HG03108 (cell line): Measurements from ENCODE around the gene IFITM2.
"Not testable (repeated sequence)": the region's sequence is repeated elsewhere in the genome, so short reads cannot be mapped to it uniquely, and the experiment has no call there.

ENCODE experiments used
- ATAC-seq: cut with Tn5 transposase; IDR thresholded peaks from one replicate; pipeline ENCODE4 v1.9.1; 2021; ENCODE audit warnings: moderate library complexity; ENCODE audit not compliant: unreplicated experiment

Gene IFITM2

DNA sequence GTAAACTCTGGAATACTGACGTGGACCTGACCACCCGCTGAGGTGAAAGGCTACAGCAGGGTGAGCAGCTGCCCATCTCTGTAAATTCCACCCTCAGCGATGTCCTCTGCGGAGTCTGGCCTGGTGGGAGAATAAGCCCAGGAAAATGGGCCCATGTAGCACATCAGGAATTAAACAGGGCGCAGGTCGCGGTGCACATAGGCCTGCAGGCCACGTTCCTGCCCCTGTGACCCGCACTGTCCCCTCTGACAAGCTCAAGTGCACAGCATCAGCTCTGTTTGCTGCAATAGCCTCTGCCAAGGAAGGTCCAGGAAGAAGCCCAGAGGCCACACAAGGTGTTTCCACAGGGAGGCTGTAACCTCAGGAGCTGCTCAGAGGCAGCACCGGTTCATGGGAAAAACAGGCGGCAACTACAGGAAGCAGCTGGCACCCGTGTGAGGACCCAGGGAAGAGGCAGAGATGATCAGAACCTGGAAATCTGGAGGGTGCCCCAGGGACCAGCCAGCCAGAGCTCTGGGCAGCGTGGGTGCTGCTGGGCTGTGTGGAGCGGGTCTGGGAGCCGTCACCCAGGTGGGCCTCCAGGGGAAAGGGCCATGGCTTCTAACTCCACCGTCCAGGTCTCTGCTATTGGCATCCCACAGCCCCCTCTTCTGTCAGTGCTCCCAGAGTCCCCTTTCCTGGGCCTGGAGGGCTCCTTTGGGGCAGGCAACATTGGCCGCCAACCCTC is 808 bp upstream of the IFITM2 start:
- no peak for ATAC-seq

DNA sequence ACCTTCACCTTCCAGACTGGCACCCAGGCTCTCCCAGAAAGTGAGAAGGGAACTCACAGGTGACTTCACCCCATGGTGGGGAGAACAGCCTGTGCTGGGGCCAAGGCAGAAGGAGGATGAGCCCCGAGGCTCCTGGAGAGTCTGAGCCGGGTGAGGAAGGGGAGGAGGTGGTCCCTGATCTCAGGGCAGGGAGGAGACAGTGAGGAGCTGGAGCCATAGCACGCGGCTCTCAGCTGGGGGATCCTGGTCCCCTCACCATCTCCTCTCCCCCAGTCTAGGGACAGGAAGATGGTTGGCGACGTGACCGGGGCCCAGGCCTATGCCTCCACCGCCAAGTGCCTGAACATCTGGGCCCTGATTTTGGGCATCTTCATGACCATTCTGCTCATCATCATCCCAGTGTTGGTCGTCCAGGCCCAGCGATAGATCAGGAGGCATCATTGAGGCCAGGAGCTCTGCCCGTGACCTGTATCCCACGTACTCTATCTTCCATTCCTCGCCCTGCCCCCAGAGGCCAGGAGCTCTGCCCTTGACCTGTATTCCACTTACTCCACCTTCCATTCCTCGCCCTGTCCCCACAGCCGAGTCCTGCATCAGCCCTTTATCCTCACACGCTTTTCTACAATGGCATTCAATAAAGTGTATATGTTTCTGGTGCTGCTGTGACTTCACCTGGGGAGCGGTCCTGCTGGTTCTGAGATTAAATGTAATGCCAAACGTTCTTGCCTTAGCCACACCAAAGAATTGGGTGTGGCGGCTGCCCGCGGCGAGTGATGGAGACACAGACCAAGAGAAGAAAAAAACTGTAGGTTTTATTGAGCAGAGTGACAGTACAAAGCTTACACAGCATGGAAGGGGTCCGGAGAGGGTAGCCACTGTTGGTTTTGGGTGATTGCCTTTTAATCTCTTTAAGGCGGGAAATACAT is 1.4 kb downstream of the IFITM2 start:
- ATAC-seq: not testable (repeated sequence)

DNA sequence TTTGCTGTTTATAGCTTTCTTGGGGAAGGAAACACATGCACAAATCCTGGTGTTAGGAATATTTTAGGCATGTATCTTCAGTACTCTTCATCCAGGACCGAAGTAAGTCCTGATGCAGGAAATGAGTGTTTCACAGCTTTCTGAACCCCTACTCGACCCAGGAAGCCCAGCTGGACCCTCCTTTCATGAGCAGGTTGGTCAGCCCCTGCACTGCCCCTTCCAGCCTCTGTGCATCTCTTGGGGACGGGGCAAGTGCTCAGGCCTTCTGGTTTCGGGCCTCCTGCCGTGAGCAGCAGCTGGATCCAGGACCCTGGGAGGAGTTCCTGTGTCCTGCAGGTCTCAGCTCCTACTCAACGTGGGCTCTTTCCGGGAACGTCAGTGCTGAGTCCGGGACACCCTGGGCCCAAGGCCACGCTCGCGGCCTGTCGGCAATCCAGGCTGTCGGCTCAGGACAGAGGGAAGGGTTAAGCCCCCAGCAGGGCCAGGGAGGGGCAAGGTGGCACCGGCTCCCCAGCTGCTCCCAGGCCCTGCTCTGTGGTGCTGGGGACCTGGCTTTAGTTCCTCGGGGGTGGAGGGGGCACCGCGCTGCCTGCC is 2.5 kb downstream of the IFITM2 start:
- ATAC-seq: not testable (repeated sequence)

DNA sequence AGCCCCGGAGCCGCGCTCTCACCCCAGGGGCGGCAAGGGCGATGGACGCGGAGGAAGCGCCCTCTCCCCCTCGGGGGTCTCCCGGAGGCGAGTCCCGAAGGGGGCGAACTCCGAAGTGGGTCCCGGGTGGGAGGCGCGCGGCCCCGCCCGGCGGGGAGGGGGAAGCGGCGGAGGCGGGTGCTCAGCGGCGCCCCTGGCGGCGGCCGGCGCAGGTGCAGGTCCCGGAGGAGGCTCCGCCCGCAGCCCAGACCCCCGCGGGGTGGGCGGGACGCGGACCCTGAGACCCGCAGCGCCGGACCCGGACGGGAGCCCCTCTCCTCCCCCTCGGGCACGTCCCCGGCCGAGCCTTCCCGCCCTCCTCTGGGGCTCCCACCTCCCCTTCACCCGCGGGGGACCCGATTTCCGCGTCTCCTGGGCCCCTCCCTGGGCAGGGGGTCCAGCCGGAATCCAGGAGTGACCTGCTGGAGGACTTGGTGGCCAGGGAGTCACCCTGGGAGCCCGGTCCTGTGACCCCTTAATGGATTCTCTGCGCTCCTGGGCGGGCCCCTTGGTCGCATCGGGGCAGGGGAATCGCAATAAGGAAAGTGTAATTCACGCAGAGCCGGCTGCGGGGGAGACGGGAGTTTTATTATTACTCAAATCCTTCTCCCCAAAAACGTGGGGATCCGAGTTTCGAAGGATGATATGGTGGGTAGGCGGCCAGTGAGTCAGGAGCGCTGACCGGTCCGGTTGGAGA is 3.6 kb downstream of the IFITM2 start:
- peak; percentile 27 for ATAC-seq

DNA sequence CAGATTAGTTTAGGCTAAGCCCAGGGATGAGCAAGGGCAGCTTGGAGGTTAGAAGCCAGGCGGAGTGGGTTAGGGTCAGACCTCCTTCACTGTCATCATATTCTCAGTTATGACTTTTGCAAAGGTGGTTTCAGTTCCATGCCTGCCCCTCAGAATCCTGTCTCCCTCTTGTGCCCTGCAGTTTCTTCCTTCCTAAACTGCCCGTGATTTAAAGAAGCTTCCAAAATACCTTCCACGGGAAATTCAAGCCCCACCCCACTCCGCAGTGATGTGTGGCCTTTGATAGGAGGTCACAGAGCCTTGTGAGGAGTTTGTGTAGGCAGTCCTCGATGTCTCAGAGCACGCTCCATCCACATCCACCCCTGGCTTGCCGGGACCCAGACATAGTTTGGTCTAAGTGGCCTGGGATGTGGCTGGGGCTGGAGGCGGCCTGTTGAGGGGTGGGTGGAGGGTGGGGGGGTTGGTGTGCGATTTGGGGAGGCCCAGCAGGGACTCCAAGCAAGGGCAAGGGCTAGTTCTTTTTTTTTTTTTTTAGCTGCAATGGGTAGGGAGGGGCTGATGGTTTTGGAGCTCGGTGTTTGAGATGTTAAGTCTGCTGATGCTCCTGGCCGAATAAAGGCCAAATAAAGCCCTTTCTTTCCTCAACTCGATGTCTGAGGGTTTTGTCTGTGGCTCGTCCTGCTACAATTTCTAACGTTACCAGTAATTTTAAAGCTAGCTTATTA is 4.6 kb downstream of the IFITM2 start:
- ATAC-seq: no peak

DNA sequence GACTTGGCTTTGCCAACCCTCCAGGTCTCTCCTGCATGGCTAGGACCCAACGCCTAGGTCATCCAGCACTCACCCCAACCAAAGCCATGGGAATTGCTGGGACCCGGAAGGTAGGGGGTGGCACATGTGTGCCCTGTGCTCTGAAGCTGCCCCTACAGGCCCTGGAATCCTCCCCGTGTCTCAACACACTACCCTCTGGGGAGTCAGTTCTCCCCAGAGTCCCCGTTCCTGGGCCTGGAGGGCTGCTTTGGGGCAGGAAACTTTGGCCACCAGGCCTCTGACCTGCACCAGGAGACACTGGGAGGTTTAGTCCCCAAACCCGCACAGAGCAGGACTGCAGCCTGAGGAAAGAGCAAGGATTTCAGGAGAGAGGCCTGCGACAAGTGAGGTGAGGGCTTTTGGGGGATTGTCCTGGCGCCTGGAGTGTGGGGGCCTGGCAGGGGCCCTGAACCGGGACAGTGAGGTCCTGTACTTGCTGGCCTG is 5.7 kb downstream of the IFITM2 start:
- ATAC-seq: no peak

DNA sequence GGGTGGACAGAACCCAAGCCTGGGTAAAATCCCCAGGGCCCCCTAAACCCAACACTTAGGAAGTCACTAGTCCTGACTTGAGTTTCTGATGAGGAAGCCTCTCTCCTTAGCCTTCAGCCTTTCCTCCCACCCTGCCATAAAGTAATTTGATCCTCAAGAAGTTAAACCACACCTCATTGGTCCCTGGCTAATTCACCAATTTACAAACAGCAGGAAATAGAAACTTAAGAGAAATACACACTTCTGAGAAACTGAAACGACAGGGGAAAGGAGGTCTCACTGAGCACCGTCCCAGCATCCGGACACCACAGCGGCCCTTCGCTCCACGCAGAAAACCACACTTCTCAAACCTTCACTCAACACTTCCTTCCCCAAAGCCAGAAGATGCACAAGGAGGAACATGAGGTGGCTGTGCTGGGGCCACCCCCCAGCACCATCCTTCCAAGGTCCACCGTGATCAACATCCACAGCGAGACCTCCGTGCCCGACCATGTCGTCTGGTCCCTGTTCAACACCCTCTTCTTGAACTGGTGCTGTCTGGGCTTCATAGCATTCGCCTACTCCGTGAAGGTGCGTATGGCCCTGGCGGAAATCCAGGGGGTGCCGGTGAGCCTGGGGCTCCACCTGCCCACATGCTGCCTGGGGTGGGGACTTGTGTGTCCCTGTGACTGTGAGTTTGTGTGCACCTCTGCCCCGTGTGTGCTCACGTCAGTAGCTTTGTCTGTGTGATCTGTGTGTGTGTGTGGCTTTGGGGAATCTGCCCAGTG is 6.4 kb downstream of the IFITM2 start, which contains the start of gene IFITM1:
Gene IFITM1 (plus strand): TSS at position 254 of the 767 bp plus-strand sequence. CDS start 131 bp downstream, at position 385.
- peak; percentile 27 for ATAC-seq

DNA sequence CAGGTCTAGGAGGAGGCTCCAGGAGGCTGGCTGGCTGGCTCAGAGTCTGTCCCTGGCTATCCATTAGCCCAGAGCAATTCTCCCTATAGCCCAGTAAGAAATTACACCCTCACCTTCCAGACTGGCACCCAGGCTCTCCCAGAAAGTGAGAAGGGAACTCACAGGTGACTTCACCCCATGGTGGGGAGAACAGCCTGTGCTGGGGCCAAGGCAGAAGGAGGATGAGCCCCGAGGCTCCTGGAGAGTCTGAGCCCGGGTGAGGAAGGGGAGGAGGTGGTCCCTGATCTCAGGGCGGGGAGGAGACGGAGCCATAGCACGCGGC is 6.9 kb downstream of the IFITM2 start:
- not testable (repeated sequence) for ATAC-seq

DNA sequence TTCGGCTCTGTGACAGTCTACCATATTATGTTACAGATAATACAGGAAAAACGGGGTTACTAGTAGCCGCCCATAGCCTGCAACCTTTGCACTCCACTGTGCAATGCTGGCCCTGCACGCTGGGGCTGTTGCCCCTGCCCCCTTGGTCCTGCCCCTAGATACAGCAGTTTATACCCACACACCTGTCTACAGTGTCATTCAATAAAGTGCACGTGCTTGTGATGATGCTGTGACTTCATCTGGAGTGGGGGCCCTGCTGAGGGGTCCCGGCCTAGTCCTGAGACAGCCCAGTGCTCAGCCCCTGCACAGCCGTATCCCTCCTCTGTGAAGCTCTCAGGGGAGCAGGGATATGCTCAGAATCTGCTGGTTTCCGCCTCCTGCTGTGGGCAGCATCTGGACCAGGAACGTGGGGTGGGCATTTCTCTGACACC is 7.5 kb downstream of the IFITM2 start:
- ATAC-seq: no peak

DNA sequence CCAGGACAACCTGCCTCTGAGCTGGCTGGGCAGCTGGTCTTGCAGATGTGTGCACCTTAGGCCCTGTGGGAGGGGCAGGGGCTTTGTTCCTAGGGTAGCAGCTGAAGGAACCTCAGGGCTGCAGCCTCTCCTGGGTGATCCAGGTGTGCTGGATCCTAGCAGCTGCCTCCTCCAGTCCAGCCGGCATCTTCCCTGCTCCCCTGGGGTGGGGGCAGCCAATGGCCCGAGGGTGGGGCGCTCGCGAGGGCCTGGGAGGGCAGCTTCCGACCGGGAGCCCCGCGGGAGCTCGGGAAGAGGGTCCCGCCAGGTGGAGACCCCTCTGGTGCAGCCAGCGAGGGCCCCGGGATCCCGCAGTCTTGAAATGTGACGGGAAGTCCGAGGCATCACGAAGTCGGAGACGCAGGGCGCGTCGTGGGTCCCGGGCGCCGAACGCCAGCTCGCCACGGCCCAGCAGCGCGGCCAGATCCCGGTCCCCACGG is 7.9 kb downstream of the IFITM2 start:
- no peak for ATAC-seq

DNA sequence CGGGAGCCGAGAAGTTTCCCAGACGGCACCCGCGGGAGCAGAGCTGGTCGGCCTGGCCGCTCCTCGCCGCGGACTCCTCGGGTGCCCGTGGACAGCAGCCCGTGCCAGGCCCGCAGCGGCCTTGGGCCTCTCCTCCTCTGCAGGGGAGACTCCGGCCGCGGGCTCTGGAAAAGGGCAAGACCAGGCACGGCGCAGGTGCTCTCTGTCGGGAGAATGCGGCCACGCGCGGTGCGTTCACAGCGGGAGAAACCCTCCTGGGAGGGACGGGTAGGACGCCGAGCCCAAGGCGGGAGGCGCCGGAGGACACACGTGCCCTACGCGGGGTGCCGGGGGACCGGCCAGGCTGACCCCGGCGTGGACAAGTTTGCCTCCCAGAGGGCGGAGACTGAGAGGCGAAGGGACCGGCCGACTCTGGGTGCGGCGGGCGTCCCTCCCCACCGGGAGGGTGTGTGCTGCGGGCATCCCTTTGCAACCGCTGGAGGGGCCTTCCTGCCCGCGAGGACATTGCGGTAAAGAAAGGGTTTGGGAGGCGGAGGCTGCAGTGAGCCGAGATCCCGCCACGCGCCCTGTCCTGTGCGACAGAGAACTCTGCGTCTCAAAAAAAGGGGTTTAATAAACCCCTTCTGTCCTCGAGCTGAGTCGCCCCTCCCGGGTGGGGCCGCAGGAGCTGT is 8.6 kb downstream of the IFITM2 start:
- no peak for ATAC-seq

DNA sequence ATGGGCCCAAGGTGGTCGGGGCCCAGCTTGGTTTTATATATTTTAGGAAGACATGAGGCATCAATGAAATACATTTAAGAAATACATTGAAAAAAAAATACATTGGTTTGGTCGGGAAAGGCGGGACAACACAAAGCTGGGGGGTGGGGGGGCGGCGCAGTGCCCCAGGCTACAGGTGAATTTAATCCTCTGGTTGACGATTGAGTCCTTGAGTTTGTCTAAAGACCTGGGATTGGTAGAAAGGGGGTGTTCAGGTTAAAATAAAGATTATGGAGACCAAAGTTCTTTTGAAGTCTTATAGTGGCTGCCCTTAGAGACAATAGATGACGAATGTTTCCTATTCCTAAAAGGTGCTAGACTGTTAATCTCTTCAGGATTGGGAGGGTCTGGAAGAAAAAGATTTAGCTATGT is 9.3 kb downstream of the IFITM2 start:
- ATAC-seq: no peak

DNA sequence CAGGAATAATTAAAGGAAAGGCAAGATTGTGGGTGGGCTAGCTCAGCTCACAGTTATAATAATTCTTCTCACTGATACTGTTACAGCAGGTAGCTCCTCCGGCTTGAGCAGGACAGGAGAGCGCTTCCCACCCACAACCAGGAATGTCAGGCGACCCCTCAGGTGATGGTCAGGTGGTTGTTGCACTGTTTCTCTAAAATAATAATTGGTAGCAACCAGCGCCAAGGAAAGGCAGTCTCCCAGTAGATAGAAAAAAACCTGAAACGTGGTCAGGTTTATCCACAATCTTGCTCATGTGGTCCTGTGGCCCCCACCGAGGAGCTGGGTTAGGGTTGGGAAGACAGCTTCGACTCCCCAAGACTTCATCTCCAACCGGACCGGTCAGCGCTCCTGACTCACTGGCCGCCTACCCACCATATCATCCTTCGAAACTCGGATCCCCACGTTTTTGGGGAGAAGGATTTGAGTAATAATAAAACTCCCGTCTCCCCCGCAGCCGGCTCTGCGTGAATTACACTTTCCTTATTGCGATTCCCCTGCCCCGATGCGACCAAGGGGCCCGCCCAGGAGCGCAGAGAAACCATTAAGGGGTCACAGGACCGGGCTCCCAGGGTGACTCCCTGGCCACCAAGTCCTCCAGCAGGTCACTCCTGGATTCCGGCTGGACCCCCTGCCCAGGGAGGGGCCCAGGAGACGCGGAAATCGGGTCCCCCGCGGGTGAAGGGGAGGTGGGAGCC is 10.2 kb downstream of the IFITM2 start:
- ATAC-seq: peak; percentile 2

DNA sequence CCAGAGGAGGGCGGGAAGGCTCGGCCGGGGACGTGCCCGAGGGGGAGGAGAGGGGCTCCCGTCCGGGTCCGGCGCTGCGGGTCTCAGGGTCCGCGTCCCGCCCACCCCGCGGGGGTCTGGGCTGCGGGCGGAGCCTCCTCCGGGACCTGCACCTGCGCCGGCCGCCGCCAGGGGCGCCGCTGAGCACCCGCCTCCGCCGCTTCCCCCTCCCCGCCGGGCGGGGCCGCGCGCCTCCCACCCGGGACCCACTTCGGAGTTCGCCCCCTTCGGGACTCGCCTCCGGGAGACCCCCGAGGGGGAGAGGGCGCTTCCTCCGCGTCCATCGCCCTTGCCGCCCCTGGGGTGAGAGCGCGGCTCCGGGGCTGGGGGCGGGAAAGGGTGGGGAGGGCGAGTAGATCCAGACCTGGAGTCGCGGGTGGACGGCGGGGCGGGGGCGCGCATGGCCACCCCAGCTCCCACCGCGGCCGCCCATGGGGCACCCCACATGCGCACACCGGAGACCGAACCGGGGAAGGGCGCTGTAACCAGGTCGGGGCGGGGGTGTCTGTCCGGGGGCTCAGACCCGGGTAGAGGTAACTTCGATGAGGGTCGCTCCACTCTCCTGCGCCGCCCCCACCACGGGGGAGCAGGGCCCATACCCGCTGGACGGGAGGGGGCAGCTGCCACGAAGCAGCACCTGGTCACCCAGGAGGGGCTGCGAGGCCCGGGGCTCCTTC is 10.9 kb downstream of the IFITM2 start:
- ATAC-seq: peak; percentile 36

DNA sequence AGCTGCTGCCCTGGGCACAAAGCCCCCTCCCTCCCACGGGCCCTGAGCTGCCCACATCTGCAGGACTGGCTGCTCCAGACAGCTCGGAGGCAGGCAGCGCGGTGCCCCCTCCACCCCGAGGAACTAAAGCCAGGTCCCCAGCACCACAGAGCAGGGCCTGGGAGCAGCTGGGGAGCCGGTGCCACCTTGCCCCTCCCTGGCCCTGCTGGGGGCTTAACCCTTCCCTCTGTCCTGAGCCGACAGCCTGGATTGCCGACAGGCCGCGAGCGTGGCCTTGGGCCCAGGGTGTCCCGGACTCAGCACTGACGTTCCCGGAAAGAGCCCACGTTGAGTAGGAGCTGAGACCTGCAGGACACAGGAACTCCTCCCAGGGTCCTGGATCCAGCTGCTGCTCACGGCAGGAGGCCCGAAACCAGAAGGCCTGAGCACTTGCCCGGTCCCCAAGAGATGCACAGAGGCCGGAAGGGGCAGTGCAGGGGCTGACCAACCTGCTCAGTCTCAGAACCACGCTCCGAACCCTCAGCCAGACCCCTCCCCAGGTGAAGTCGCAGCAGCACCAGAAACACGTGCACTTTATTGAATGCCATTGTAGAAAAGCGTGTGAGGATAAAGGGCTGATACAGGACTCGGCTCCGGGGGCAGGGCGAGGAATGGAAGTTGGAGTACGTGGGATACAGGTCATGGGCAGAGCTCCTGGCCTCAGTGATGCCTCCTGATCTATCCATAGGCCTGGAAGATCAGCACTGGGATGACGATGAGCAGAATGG is 11.7 kb downstream of the IFITM2 start:
- not testable (repeated sequence) for ATAC-seq

DNA sequence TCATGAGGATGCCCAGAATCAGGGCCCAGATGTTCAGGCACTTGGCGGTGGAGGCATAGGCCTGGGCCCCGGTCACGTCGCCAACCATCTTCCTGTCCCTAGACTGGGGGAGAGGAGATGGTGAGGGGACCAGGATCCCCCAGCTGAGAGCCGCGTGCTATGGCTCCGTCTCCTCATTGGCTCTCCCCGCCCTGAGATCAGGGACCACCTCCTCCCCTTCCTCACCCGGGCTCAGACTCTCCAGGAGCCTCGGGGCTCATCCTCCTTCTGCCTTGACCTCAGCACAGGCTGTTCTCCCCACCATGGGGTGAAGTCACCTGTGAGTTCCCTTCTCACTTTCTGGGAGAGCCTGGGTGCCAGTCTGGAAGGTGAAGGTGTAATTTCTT is 12.3 kb downstream of the IFITM2 start:
- ATAC-seq: not testable (repeated sequence)

DNA sequence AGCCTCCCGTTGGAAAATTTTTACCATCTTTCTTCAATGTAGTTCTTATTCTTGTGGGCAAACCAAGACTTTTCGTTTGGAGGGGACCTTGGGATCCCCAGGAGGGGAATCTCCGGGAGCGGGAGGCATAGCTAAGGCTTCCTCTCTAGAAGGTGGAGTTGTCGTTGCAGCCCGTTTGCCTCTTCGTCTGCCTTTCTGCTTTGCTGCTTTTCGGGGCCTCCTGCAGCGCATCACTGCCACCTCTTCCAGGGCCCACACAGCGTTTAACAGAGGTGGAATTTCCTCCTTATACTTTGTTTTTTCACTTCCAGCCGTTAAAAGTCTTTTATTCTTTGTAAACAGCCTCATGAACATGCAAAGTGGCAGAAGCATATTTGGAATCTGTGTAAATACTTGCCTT is 16.5 kb downstream of the IFITM2 start:
- no peak for ATAC-seq
